Heart right ventricle (tissue), 16 donors: ENCODE data around the gene AP1M2. TPM values are rescaled to one million over a fixed set of nuclear protein-coding genes. Genes with fewer than 3 reads are reported as not detected.

Experiments
- ATAC-seq, 8 donors: fragments of 200-7000 bp; cut with Tn5 transposase; one replicate each; pipeline ENCODE4 v1.9.1; 2020; ENCODE audit warnings: mild to moderate bottlenecking in 8 of 8, moderate library complexity in 8 of 8, moderate number of reproducible peaks in 1 of 8
- DNase-seq, 2 donors: peaks; one replicate each; pipeline ENCODE4 v3.0.0-alpha.2; 2020
- H3K27ac ChIP-seq, 10 donors: fragments of 200-600 bp; sonication (generic) in 2 of 10; one replicate each; pipeline versions ENCODE4 v1.5.0 to v1.8.0; 2020 to 2022; ENCODE audit warnings: mild to moderate bottlenecking in 3 of 10
- H3K27me3 ChIP-seq, 7 donors: fragments of 200-600 bp; one replicate each; pipeline ENCODE4 v1.8.0; 2021 to 2022; ENCODE audit warnings: mild to moderate bottlenecking in 2 of 7
- H3K36me3 ChIP-seq, 9 donors: fragments of 200-600 bp; sonication (generic) in 1 of 9; one replicate each; pipeline versions ENCODE4 v1.5.0 to v1.8.0; 2020 to 2022; ENCODE audit warnings: mild to moderate bottlenecking in 2 of 9
- H3K4me1 ChIP-seq, 9 donors: fragments of 200-600 bp; sonication (generic) in 1 of 9; one replicate each; pipeline versions ENCODE4 v1.5.0 to v1.8.0; 2020 to 2022; ENCODE audit warnings: mild to moderate bottlenecking in 4 of 9
- H3K4me3 ChIP-seq, 10 donors: fragments of 200-600 bp; sonication (generic) in 2 of 10; one replicate each; pipeline versions ENCODE4 v1.5.0 to v1.8.0; 2020 to 2022; ENCODE audit warnings: mild to moderate bottlenecking in 7 of 10, moderate library complexity in 2 of 10
- H3K9me3 ChIP-seq, 11 donors: fragments of 200-600 bp in 10 of 11; sonication (generic) in 2 of 11; one replicate each; pipeline versions ENCODE4 v1.5.0 to v1.8.0; 2013 to 2022; ENCODE audit warnings: mild to moderate bottlenecking in 2 of 11, control low read depth in 1 of 11, moderate library complexity in 1 of 11
- WGBS, 2 donors: extraction: QIAGEN DNeasy Blood & Tissue Kit; methylation state at CpG; one replicate each; pipeline ENCODE4 v1.1.7; 2013; ENCODE audit warnings: inconsistent platforms in 1 of 2; 5-methylcytosine and 5-hydroxymethylcytosine counted together
- intact Hi-C, 10 donors: fragments of 100-400 bp; cut with DNase I; formaldehyde crosslinking; loops; one replicate each; pipeline versions ENCODE4 v1.11.1 to v1.14.2; 2022
- polyA plus RNA-seq, 2 donors: library from polyadenylated mRNA; stranded (reverse); fragments of 200-250 nt; gene quantifications; one replicate each; pipeline ENCODE4 v1.2.3, GENCODE V29; 2013
- total RNA-seq, 10 donors: library from RNA; stranded (reverse); fragmentation: NEBNext Ultra II Directional in 3 of 10; extraction: Animal tissue kit (Norgen Biotek cat#: 25700) in 3 of 10; gene quantifications; one replicate each; pipeline versions ENCODE4 v1.2.1 to v1.2.4, GENCODE V29; 2021 to 2023
- TF ChIP-seq, protein P1 (sequence below), 9 donors: fragments of 200-600 bp; sonication (generic) in 2 of 9; IDR thresholded peaks; one replicate each; pipeline versions ENCODE4 v1.5.0 to v1.8.0; 2021 to 2022; ENCODE audit warnings: antibody characterized with exemption in 9 of 9, mild to moderate bottlenecking in 5 of 9, moderate library complexity in 1 of 9
- donor health status: Arrhythmogenic right ventricular cardiomyopathy.
- donor health status: ischemic (EF 13 %, LVEDD 7.1; RV severe dilation, severe dysfunction).
- donor health status: healthy with polysubstance abuse.
- donor health status: DM: no; HTN: yes; CAD: no.
- donor health status: DM: no; HTN: no; CAD: no.
- donor health status: ischemic (EF 25% LVEDD 6.9; RV normal size, moderate dysfunction).
- donor health status: ischemic (EF 25% LVEDD 5.7; RV mildly dilated, moderate dysfunction).
- donor health status: healthy.
- donor health status: DM: yes; HTN: yes; CAD: no.
- donor health status: Ischemic cardiomyopathy.
- donor health status: ischemic (EF 35%, LVEDD 5.7; RV mildly dilated, moderate dysfunction).
- donor health status: nonischemic (EF 11% LVEDD 7.7; RV severe dilation, severe dysfunction).
- donor health status: DM: yes; HTN: yes; CAD: no.
- donor health status: PGD.
- donor health status: ischemic (EF 29% LVEDD 5.4; RV normal size, mild dysfunction).
- donor health status: nonischemic (EF 23%, LVEDD 6.1; RV moderate dilation, normal function).

The AP1M2 gene
- total and polyA plus RNA-seq, 12 donors, result not detected

DNA sequence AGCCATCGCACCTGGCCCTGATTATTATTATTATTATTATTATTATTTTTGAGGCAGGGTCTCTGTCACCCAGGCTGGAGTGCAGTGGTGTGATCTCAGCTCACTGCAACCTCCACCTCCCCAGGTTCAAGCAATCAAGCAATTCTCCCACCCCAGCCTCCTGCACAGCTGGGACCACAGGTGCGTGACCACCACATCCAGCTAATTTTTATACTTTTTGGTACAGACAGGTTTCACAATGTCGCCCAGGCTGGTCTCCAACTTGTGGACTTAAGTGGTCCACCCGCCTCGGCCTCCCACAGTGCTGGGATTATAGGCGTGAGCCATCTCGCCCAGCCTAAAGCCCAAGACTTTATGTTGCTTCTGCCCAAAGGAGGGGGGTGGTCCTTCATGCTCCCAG, 6.0 kb upstream of the AP1M2 start:
- Histone ChIP-seq H3K27me3 (peaks cover 0 to 13% (median 11%) of the 10 kb centered on the region in 7 donors), H3K4me3 (no peak overlapping the region), H3K36me3 (no peaks in the 10 kb centered on the region), H3K27ac (peak overlapping the region in 1 of 10 donors; percentile 85), H3K4me1 (peaks cover 0 to 45% (median 14%) of the 10 kb centered on the region in 9 donors), H3K9me3 (no peaks in the 10 kb centered on the region)
- DNase-seq (no peak), ATAC-seq (no peak)
- WGBS, 2 donors, result 97% methylated on average over 7 of the region's 7 CpGs
- intact Hi-C loops, result no loop called here
- TF ChIP-seq, protein P1, sequence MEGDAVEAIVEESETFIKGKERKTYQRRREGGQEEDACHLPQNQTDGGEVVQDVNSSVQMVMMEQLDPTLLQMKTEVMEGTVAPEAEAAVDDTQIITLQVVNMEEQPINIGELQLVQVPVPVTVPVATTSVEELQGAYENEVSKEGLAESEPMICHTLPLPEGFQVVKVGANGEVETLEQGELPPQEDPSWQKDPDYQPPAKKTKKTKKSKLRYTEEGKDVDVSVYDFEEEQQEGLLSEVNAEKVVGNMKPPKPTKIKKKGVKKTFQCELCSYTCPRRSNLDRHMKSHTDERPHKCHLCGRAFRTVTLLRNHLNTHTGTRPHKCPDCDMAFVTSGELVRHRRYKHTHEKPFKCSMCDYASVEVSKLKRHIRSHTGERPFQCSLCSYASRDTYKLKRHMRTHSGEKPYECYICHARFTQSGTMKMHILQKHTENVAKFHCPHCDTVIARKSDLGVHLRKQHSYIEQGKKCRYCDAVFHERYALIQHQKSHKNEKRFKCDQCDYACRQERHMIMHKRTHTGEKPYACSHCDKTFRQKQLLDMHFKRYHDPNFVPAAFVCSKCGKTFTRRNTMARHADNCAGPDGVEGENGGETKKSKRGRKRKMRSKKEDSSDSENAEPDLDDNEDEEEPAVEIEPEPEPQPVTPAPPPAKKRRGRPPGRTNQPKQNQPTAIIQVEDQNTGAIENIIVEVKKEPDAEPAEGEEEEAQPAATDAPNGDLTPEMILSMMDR (IDR thresholded peaks at IDR 0.05), result no peak

DNA sequence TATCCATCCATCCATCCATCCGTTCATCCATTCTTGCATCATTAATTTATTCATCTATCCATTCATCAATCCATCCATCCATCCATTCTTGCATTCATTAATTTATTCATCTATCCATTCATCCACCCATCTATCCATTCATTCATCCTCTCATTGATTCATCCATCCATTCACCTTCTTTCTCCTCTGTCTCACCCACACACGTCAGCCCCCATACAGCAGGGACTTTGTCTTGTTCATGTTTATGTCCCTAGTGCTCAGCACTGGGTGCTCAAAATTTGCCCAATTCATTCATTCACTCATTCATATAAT, 683 bp upstream of the AP1M2 start:
- H3K27ac ChIP-seq, result no peak overlapping the region
- WGBS, 2 donors, result 86 to 92% methylated on average over 2 of the region's 2 CpGs
- H3K4me1 ChIP-seq, result peaks cover 0 to 14% (median 0%) of the 10 kb centered on the region in 9 donors
- intact Hi-C loops, result loop anchor here in 2 of 10 donors (2.0 to 10.0 kb wide), 2 partner anchors 49 to 207 kb away; no protein-coding TSS in a partner anchor
- TF ChIP-seq, protein P1 (IDR thresholded peaks at IDR 0.05), result no peak
- ATAC-seq (no peak), DNase-seq (no peak)
- H3K4me3 ChIP-seq, result no peak overlapping the region
- no peaks in the 10 kb centered on the region for H3K36me3 ChIP-seq
- peaks cover 0 to 30% (median 26%) of the 10 kb centered on the region in 7 donors for H3K27me3 ChIP-seq
- H3K9me3 ChIP-seq, result no peaks in the 10 kb centered on the region

DNA sequence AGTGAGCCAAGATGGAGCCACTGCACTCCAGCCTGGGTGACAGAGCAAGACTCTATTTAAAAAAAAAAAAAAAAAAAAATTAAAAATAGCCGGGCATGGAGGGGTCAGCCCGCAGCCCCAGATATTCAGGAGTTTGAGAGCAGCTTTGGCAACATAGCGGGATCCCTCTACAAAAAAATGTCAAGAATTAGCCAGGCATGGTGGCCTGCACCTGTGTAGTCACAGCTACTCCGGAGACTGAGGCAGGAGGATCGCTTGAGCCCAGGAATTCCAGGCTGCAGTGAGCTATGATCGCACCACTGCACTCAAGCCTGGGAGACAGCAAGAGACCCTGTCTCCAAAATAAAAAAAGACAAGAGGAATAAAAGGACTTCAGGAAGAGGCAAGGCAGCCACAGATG, 716 bp downstream of the AP1M2 start:
- no peaks in the 10 kb centered on the region for H3K9me3 ChIP-seq
- ATAC-seq (no peak), DNase-seq (no peak)
- TF ChIP-seq, protein P1 (IDR thresholded peaks at IDR 0.05), result no peak
- peaks cover 0 to 8% (median 0%) of the 10 kb centered on the region in 9 donors for H3K4me1 ChIP-seq
- WGBS, 2 donors, result 75 to 76% methylated on average over 6 of the region's 6 CpGs
- intact Hi-C loops, result loop anchor here in 1 of 10 donors (10.0 kb wide), 1 partner anchor 208 kb away; no protein-coding TSS in a partner anchor
- peaks cover 0 to 30% (median 26%) of the 10 kb centered on the region in 7 donors for H3K27me3 ChIP-seq
- H3K27ac ChIP-seq, result no peak overlapping the region
- H3K36me3 ChIP-seq, result no peaks in the 10 kb centered on the region
- no peak overlapping the region for H3K4me3 ChIP-seq

DNA sequence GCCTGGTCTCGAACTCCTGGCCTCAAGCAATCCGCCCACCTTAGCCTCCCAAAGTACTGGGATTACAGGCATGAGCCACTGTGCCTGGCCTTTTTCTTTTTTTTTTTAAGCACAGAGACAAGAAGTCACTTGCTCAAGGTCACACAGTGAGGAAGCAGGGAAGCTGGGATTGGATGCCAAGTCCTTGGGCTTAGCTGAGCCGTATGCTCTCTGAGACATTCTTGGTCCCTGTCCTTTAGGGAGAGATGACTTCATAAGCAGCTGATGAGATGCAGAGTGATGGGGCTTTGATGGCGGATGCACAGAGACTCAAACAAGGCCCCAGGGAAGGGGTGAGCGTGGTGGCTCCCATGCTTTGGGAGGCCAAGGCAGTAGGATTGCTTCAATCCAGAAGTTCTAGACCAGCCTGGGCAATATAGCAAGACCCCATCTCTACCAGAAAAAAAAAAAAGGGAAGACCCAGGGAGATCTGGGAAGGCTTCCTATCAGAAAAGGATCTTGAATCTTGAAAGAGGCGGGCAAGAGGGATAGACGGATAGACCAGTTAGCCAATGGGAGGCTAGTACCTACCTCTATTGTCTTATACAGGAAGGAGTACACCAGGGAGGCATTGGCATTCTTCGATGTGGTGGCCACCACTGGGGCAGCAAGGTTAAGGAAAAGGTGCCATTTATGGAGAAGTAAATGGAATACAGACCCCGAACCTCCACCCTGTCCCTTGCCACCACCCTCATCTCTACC, 3.9 kb downstream of the AP1M2 start:
- intact Hi-C loops, result loop anchor here in 5 of 10 donors (5.0 to 10.0 kb wide), 2 partner anchors 114 to 212 kb away; no protein-coding TSS in a partner anchor
- no peak overlapping the region for H3K4me3 ChIP-seq
- DNase-seq, result no peak
- no peaks in the 10 kb centered on the region for H3K36me3 ChIP-seq
- no peak overlapping the region for H3K27ac ChIP-seq
- peaks cover 0 to 13% (median 0%) of the 10 kb centered on the region in 9 donors for H3K4me1 ChIP-seq
- H3K9me3 ChIP-seq, result no peaks in the 10 kb centered on the region
- no peak for ATAC-seq
- TF ChIP-seq, protein P1 (IDR thresholded peaks at IDR 0.05), result no peak
- 80 to 88% methylated on average over 9 of the region's 9 CpGs for WGBS, 2 donors
- peaks cover 0 to 21% (median 17%) of the 10 kb centered on the region in 7 donors for H3K27me3 ChIP-seq
